GM19397 (cell line): ENCODE results near the gene BLOC1S4.

ENCODE experiments used
- ATAC-seq: cut with Tn5 transposase; IDR thresholded peaks from one replicate; pipeline ENCODE4 v1.9.1; 2021; ENCODE audit warnings: mild to moderate bottlenecking, moderate library complexity; ENCODE audit not compliant: unreplicated experiment

Gene BLOC1S4

GRCh38 chr4:6689506-6689960, 26.4 kb upstream of the BLOC1S4 start:
- ATAC-seq = no peak

GRCh38 chr4:6692379-6692778, 23.6 kb upstream of the BLOC1S4 start:
- no peak for ATAC-seq

GRCh38 chr4:6692806-6693205, 23.2 kb upstream of the BLOC1S4 start:
- ATAC-seq = no peak

GRCh38 chr4:6693231-6694176, 22.5 kb upstream of the BLOC1S4 start, which contains the start of gene S100P:
TSS of gene S100P (plus strand) at chr4:6693878. CDS start at chr4:6693933, 55 bp downstream.
- no peak for ATAC-seq

GRCh38 chr4:6694177-6694901, 21.6 kb upstream of the BLOC1S4 start:
- no peak for ATAC-seq

- ATAC-seq = no peak
Observed at GRCh38 chr4:6695660-6696610, 20.0 kb upstream of the BLOC1S4 start.

GRCh38 chr4:6696611-6697010, 19.4 kb upstream of the BLOC1S4 start:
- ATAC-seq = no peak

GRCh38 chr4:6697131-6697530, 18.8 kb upstream of the BLOC1S4 start:
- no peak for ATAC-seq

GRCh38 chr4:6699388-6699787, 16.6 kb upstream of the BLOC1S4 start:
- ATAC-seq = no peak

- no peak for ATAC-seq
Observed at GRCh38 chr4:6699903-6700302, 16.1 kb upstream of the BLOC1S4 start.

- ATAC-seq = no peak
Observed at GRCh38 chr4:6701371-6701770, 14.6 kb upstream of the BLOC1S4 start.

GRCh38 chr4:6702761-6703160, 13.2 kb upstream of the BLOC1S4 start:
- no peak for ATAC-seq

- no peak for ATAC-seq
Observed at GRCh38 chr4:6703786-6704185, 12.2 kb upstream of the BLOC1S4 start.

GRCh38 chr4:6705646-6706045, 10.3 kb upstream of the BLOC1S4 start:
- ATAC-seq = no peak

- ATAC-seq = no peak
Observed at GRCh38 chr4:6706173-6706572, 9.8 kb upstream of the BLOC1S4 start.

GRCh38 chr4:6709230-6710114, 6.5 kb upstream of the BLOC1S4 start, which contains the start of gene MRFAP1L1:
TSS of gene MRFAP1L1 (minus strand) at chr4:6709865. CDS start at chr4:6709629, 236 bp downstream.
- peak; percentile 81 for ATAC-seq

GRCh38 chr4:6710282-6710681, 5.7 kb upstream of the BLOC1S4 start:
- ATAC-seq = no peak

GRCh38 chr4:6710996-6711395, 5.0 kb upstream of the BLOC1S4 start:
- no peak for ATAC-seq

- no peak for ATAC-seq
Observed at GRCh38 chr4:6714954-6715353, 1.0 kb upstream of the BLOC1S4 start.

GRCh38 chr4:6715704-6716017, 313 bp upstream of the BLOC1S4 start:
- no peak for ATAC-seq
